Ascending aorta (tissue), 2 donors: ENCODE results near the gene RREB1. TPM values are rescaled to one million over a fixed set of nuclear protein-coding genes. Genes with fewer than 3 reads are reported as not detected.
"Not testable (repeated sequence)": the region's sequence is repeated elsewhere in the genome, so short reads cannot be mapped to it uniquely, and the experiment has no call there.

Experiments
- DNase-seq, 2 donors: peaks; one replicate each; pipeline ENCODE4 v3.0.0-alpha.2; 2019; ENCODE audit warnings: low spot score in 2 of 2
- H3K27ac ChIP-seq, 2 donors: fragments of 200-600 bp; sonication (generic); one replicate each; pipeline ENCODE4 v1.5.1; 2016 to 2017; ENCODE audit warnings: mild to moderate bottlenecking in 1 of 2
- H3K27me3 ChIP-seq: fragments of 200-600 bp; sonication (generic); one replicate; pipeline ENCODE4 v1.5.1; 2017
- H3K36me3 ChIP-seq, 2 donors: fragments of 200-600 bp; sonication (generic); one replicate each; pipeline ENCODE4 v1.5.1; 2016
- H3K4me1 ChIP-seq, 2 donors: fragments of 200-600 bp; sonication (generic); one replicate each; pipeline ENCODE4 v1.5.1; 2016 to 2017; ENCODE audit warnings: mild to moderate bottlenecking in 1 of 2
- H3K4me3 ChIP-seq, 2 donors: fragments of 200-600 bp; sonication (generic); one replicate each; pipeline ENCODE4 v1.5.1; 2016 to 2017; ENCODE audit warnings: mild to moderate bottlenecking in 1 of 2
- H3K9me3 ChIP-seq, 2 donors: fragments of 200-600 bp; sonication (generic); one replicate each; pipeline ENCODE4 v1.5.1; 2016
- intact Hi-C: fragments of 100-400 bp; cut with DNase I; formaldehyde crosslinking; loops from one replicate; pipeline ENCODE4 v1.15.1; 2023
- total RNA-seq: library from RNA; depleted of rRNA; stranded (reverse); fragments of >200 nt; gene quantifications from one replicate; pipeline ENCODE4 v1.1.0, GENCODE V29; 2016
- TF ChIP-seq, protein P1 (sequence below), 3 experiments: fragments of 200-600 bp in 2 of 3; fragments of 450-650 bp in 1 of 3; sonication (generic) in 2 of 3; IDR thresholded peaks; one replicate each; pipeline ENCODE4 v1.5.1; 2016 to 2019; ENCODE audit warnings: antibody characterized with exemption in 3 of 3, mild to moderate bottlenecking in 1 of 3, moderate library complexity in 1 of 3

Gene RREB1
- total RNA-seq, 1 donor from 2014 or later: 48.9 TPM

DNA sequence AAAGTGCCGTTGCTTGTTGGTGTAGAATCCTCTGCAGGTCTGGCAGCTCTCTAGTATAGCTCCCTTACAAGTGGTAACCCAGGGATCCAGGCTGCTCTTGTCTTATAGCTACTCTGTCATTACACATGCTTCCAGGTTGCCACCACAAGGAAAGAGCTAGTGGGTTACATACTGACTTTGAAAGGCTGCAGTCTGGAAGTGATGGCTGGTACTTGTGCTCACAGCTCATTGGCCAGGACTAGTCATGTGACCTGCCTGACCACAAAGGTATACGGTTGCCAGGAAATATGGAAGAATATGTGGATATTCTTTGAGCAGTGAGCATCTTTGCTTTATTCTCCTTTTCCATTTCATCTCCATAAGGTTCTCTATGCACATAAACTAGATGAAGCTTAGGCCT is 46.0 kb downstream of the RREB1 start:
- Histone ChIP-seq H3K9me3 (no peaks in the 10 kb centered on the region), H3K4me3 (no peak overlapping the region), H3K27ac (no peak overlapping the region), H3K4me1 (peaks cover 3 to 20% of the 10 kb centered on the region in 2 donors), H3K36me3 (no peaks in the 10 kb centered on the region), H3K27me3 (no peaks in the 10 kb centered on the region)
- TF ChIP-seq, protein P1, sequence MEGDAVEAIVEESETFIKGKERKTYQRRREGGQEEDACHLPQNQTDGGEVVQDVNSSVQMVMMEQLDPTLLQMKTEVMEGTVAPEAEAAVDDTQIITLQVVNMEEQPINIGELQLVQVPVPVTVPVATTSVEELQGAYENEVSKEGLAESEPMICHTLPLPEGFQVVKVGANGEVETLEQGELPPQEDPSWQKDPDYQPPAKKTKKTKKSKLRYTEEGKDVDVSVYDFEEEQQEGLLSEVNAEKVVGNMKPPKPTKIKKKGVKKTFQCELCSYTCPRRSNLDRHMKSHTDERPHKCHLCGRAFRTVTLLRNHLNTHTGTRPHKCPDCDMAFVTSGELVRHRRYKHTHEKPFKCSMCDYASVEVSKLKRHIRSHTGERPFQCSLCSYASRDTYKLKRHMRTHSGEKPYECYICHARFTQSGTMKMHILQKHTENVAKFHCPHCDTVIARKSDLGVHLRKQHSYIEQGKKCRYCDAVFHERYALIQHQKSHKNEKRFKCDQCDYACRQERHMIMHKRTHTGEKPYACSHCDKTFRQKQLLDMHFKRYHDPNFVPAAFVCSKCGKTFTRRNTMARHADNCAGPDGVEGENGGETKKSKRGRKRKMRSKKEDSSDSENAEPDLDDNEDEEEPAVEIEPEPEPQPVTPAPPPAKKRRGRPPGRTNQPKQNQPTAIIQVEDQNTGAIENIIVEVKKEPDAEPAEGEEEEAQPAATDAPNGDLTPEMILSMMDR (IDR thresholded peaks at IDR 0.05): no peak
- DNase-seq: no peak
- intact Hi-C loops: no loop called here

DNA sequence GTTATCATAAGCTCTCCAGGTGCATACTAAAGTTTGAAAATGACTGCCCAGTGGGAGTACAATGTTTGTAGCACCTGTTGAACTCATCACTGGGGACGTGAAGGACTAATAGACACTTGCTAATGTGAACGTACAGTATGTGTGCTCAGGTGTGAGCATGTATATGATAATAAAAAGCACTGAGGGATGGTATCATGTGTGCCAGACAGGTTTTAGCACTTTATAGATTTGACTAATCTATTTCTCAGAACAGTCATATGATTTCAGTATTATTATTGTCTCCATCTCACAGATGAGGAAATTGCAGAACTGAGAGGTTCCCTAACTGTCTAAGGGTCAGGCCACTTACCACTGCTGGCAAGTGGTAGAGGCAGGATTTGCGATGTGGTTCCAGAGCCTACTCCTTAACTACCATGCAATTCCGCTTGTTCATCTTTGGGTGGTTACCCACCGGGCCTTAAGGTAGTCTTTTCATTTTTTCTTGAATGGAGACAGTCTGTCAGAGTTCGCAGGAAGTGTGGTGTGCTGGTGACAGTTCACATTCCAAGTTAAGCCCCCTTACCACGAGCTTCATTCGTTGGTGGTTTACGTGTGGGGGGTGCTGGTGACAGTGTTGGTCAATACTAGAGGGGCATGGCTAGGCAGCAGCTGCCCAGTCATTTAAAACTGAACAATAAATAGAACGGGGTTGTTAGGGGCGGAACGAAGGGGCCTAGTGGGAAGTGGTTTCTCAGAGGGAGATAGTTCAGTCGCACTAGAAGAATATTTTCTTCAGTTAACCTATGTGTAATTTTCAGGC is 46.8 kb downstream of the RREB1 start:
- Histone ChIP-seq H3K27me3 (no peaks in the 10 kb centered on the region), H3K9me3 (no peaks in the 10 kb centered on the region), H3K36me3 (no peaks in the 10 kb centered on the region), H3K4me3 (no peak overlapping the region), H3K27ac (no peak overlapping the region), H3K4me1 (peaks cover 3 to 20% of the 10 kb centered on the region in 2 donors)
- TF ChIP-seq, protein P1 (IDR thresholded peaks at IDR 0.05): no peak
- DNase-seq: no peak
- intact Hi-C loops: no loop called here

DNA sequence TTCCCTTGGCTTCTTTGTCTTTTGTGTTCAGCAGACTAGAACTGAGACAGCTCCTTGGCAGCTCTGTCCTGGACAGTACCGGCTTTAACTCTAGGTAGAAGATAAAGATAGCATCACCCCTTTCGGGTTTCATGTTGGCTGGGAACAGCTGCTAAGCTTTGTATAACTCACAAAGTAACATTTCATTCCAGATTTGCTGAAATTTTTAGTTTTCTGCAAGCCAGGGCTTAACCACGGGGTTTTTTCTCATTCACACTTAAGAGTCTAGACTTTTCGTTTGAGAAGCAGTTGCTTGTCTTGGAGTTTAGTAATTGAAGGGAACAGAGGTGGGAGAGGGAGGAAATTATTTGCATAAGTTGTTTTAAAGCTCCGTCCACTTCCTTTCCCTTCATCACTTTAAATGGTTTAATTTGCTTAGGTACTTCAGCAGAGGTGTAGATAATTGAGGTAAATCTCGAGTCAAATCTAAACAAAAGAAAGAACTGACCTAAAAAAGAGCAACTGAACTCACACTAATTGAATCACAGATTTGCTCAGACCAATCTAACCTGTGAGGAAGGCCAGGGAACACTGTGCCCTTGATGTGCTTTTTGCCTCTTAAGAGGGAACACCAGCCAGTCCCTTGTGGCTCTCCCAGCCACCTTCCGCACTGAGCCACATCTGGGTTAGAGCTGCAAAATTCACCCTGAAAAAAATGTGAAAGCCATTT is 48.3 kb downstream of the RREB1 start:
- H3K9me3 ChIP-seq: no peaks in the 10 kb centered on the region
- TF ChIP-seq, protein P1 (IDR thresholded peaks at IDR 0.05): no peak
- no peak overlapping the region for H3K4me3 ChIP-seq
- H3K36me3 ChIP-seq: no peaks in the 10 kb centered on the region
- H3K4me1 ChIP-seq: peaks cover 3 to 20% of the 10 kb centered on the region in 2 donors
- intact Hi-C loops: no loop called here
- DNase-seq: no peak
- no peaks in the 10 kb centered on the region for H3K27me3 ChIP-seq
- H3K27ac ChIP-seq: no peak overlapping the region

DNA sequence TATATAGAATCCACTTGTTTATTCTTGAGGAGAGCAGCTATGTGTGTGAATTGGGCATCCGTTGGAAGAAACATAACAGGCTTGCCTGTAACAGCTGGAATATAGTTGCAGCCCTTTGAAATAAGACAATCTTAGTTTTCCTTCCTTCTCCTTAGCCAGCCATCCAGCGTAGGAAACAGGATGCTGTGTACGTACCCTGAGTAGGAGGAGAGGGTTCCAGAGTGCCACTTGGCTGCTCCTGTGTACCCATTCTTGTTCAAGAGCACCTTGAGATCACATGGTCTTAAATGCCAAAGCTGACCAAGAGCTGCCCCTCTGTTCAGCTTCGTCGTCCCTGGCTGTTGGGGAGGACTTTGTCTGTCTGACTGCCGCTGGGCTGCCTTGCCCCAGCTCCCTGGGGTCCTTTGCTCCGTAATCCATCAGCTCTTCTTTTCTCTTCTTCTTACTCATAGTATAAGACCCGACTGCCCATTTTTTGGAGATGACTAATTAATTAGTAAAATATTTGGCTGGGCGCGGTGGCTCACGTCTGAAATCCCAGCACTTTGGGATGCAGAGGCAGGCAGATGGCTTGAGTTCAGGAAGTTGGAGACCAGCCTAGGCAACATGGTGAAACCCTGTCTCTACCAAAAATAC is 49.0 kb downstream of the RREB1 start:
- no peak for DNase-seq
- Histone ChIP-seq H3K9me3 (no peaks in the 10 kb centered on the region), H3K27me3 (no peaks in the 10 kb centered on the region), H3K27ac (no peak overlapping the region), H3K4me3 (no peak overlapping the region), H3K36me3 (no peaks in the 10 kb centered on the region), H3K4me1 (peaks cover 3 to 20% of the 10 kb centered on the region in 2 donors)
- intact Hi-C loops: no loop called here
- TF ChIP-seq, protein P1 (IDR thresholded peaks at IDR 0.05): no peak

DNA sequence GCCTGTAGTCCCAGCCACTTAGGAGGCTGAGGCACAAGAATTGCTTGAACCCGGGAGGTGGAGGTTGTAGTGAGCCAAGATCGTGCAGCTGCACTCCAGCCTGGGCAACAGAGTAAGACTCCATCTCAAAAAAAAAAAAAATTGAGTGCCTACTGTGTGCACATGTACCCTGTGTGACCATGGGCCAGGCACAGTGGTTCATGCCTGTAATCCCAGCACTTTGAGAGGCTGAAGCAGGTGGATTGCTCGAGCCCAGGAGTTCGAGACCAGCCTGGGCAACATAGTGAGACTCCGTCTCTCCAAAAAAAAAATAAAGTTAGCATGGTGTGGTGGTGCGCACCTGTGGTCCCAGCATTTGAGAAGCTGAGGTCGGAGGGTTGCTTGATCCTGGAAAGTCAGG is 49.5 kb downstream of the RREB1 start:
- H3K36me3 ChIP-seq, H3K27me3 ChIP-seq, intact Hi-C loops, H3K27ac ChIP-seq, H3K9me3 ChIP-seq, DNase-seq, H3K4me3 ChIP-seq: not testable (repeated sequence)
- H3K4me1 ChIP-seq: peaks cover 3 to 19% of the 10 kb centered on the region in 2 donors
